SK-N-MC (cell line): ENCODE data around the gene SLC38A10.

Experiments used
- EZH2 ChIP-seq: fragments of 200-600 bp; sonication (generic); IDR thresholded peaks from one replicate; pipeline ENCODE4 v1.6.1; 2017; ENCODE audit warnings: antibody characterized with exemption
- FOXP2 ChIP-seq: optimal IDR thresholded peaks from 2 replicates; pipeline ENCODE3; 2011; ENCODE audit warnings: mild to moderate bottlenecking, moderate library complexity; ENCODE audit not compliant: insufficient read depth; ENCODE audit errors: extremely low read length, control extremely low read depth
- POLR2AphosphoS5 ChIP-seq: IDR thresholded peaks from 2 replicates; pipeline ENCODE4 v1.6.1; 2012; ENCODE audit warnings: mild to moderate bottlenecking, low read depth, low read length, borderline replicate concordance

GRCh38 chr17:81289627-81290026, 5.5 kb downstream of the SLC38A10 start:
- TF ChIP-seq EZH2 (no peak), POLR2AphosphoS5 (no peak), FOXP2 (no peak)
